H1 (cell line): Measurements from ENCODE around the gene DLL1. TPM values are rescaled to one million over a fixed set of nuclear protein-coding genes. Genes with fewer than 3 reads are reported as not detected.

Experiments used
- CTBP2 ChIP-seq: IDR thresholded peaks from 2 replicates; pipeline ENCODE4 v1.7.0; 2011; ENCODE audit warnings: borderline replicate concordance, mild to moderate bottlenecking, moderate library complexity, mixed read lengths, low read length; ENCODE audit not compliant: insufficient read depth, insufficient read length
- GTF2F1 ChIP-seq: IDR thresholded peaks from 2 replicates; pipeline ENCODE4 v1.6.1; 2012; ENCODE audit warnings: low read depth, low read length, improper control_type of control experiment, borderline replicate concordance
- RNF2 ChIP-seq: fragments of 200-900, 300-1000 bp; sonication (generic); IDR thresholded peaks from 2 replicates; pipeline ENCODE4 v1.7.1; 2016; ENCODE audit warnings: borderline replicate concordance, low read depth, mild to moderate bottlenecking, antibody characterized with exemption, low read length; ENCODE audit not compliant: poor library complexity, severe bottlenecking; ENCODE audit errors: missing control alignments
- TAF7 ChIP-seq: optimal IDR thresholded peaks from 2 replicates; pipeline ENCODE3; 2011; ENCODE audit warnings: low read depth, mild to moderate bottlenecking, inconsistent platforms, low read length, moderate library complexity, borderline replicate concordance
- TCF12 ChIP-seq: IDR thresholded peaks from 2 replicates; pipeline ENCODE4 v1.6.1; 2011; ENCODE audit warnings: low read depth, mild to moderate bottlenecking, low read length
- polyA plus RNA-seq, 7 experiments: library from polyadenylated mRNA; depleted of rRNA in 3 of 7; stranded (reverse) in 5 of 7; unstranded in 2 of 7; fragments of >200 nt in 5 of 7; fragments of 200-250 nt in 2 of 7; gene quantifications; 1 replicate in 5 of 7; 2 replicates in 1 of 7; 4 replicates in 1 of 7; pipeline versions ENCODE4 v1.2.1 to v1.2.3, GENCODE V29; 2011 to 2013; ENCODE audit warnings: missing spikeins in 2 of 7, mixed read lengths in 2 of 7
- total RNA-seq: library from RNA; stranded (reverse); fragmentation: NEBNext Ultra II Directional; extraction: Animal tissue kit (Norgen Biotek cat#: 25700); gene quantifications from 2 replicates; pipeline ENCODE4 v1.2.1, GENCODE V29; 2021

DLL1 gene
- total and polyA plus RNA-seq, 2 of the 8 experiments (the other 6 are each of a cell fraction or from before 2014, with no cell fraction given) = 1.7 to 3.8 TPM

- TF ChIP-seq GTF2F1 (no peak), RNF2 (no peak), TAF7 (no peak), TCF12 (0 out of 2 replicates have a peak, but pooled peaks have one; percentile 6), CTBP2 (no peak)
These were observed 1.7 kb upstream of the DLL1 start (continued) for GRCh38 chr6:170292407-170293158.
